Transverse colon (tissue), 4 donors: ENCODE results near the gene WDR27. TPM values are rescaled to one million over a fixed set of nuclear protein-coding genes. Genes with fewer than 3 reads are reported as not detected.

ENCODE experiments used
- DNase-seq: peaks from one replicate; pipeline ENCODE4 v3.0.0-alpha.2; 2019
- H3K27ac ChIP-seq, 4 donors: fragments of 200-600 bp; sonication (generic); 2 replicates each; pipeline ENCODE4 v1.5.1; 2016 to 2018; ENCODE audit warnings: inconsistent platforms in 4 of 4
- H3K27me3 ChIP-seq: fragments of 200-600 bp; sonication (generic); 2 replicates; pipeline ENCODE4 v1.5.1; 2017; ENCODE audit warnings: inconsistent platforms
- H3K36me3 ChIP-seq, 4 donors: fragments of 200-600 bp; sonication (generic); 2 replicates each; pipeline ENCODE4 v1.5.1; 2017 to 2019; ENCODE audit warnings: inconsistent platforms in 4 of 4
- H3K4me1 ChIP-seq, 4 donors: fragments of 200-600 bp; sonication (generic); 2 replicates each; pipeline ENCODE4 v1.5.1; 2017 to 2020; ENCODE audit warnings: inconsistent platforms in 4 of 4
- H3K4me3 ChIP-seq, 4 donors: fragments of 200-600 bp; sonication (generic); 1 replicate in 1 of 4; 2 replicates in 3 of 4; pipeline versions ENCODE4 v1.5.1 to v1.6.1; 2017 to 2019; ENCODE audit warnings: inconsistent platforms in 4 of 4
- H3K9me3 ChIP-seq, 2 donors: fragments of 200-600 bp; sonication (generic); 2 replicates each; pipeline ENCODE4 v1.5.1; 2017 to 2019; ENCODE audit warnings: inconsistent platforms in 2 of 2
- EP300 ChIP-seq: sonication (generic); formaldehyde crosslinking; IDR thresholded peaks from one replicate; pipeline ENCODE4 v1.6.1; 2017; ENCODE audit warnings: antibody characterized with exemption, low read depth
- POLR2A ChIP-seq: fragments of 450-650 bp; IDR thresholded peaks from one replicate; pipeline ENCODE4 v1.6.1; 2016; ENCODE audit warnings: antibody characterized with exemption, mild to moderate bottlenecking, moderate library complexity
- POLR2AphosphoS5 ChIP-seq, 3 donors: sonication (generic); formaldehyde crosslinking; IDR thresholded peaks; one replicate each; pipeline ENCODE4 v1.6.1; 2016; ENCODE audit warnings: antibody characterized with exemption in 3 of 3
- WGBS, 2 donors: methylation state at CpG; one replicate each; pipeline ENCODE4 v1.1.5; 2018; ENCODE audit warnings: low coverage in 1 of 2; 5-methylcytosine and 5-hydroxymethylcytosine counted together
- in situ Hi-C, 4 donors: fragments of 200-750 bp; cut with MboI; loops; one replicate each; pipeline versions ENCODE4 v1.15.0 to v1.15.1; 2017; ENCODE audit warnings: low sequenced_read_pairs in 3 of 4, low pct_ligation_motif_present in 1 of 4, low pct_unique_long_range_greater_than_20kb in 1 of 4
- intact Hi-C: fragments of 100-400 bp; cut with DNase I; formaldehyde crosslinking; loops from one replicate; pipeline ENCODE4 v1.15.1; 2023; ENCODE audit warnings: low total_unique reads
- total RNA-seq, 4 donors: library from RNA; depleted of rRNA; stranded (reverse); fragments of >200 nt; gene quantifications; one replicate each; pipeline ENCODE4 v1.1.0, GENCODE V29; 2016
- TF ChIP-seq, protein P1 (sequence below), 5 experiments: fragments of 200-600 bp in 3 of 5; fragments of 450-650 bp in 2 of 5; sonication (generic) in 3 of 5; IDR thresholded peaks; 1 replicate in 2 of 5; 2 replicates in 3 of 5; pipeline ENCODE4 v1.5.1; 2016 to 2017; ENCODE audit warnings: antibody characterized with exemption in 5 of 5, inconsistent platforms in 3 of 5, mild to moderate bottlenecking in 2 of 5, moderate library complexity in 1 of 5

The WDR27 gene
- total RNA-seq, 4 donors from 2014 or later = 44.9 to 75.0 (median 57.0) TPM

DNA sequence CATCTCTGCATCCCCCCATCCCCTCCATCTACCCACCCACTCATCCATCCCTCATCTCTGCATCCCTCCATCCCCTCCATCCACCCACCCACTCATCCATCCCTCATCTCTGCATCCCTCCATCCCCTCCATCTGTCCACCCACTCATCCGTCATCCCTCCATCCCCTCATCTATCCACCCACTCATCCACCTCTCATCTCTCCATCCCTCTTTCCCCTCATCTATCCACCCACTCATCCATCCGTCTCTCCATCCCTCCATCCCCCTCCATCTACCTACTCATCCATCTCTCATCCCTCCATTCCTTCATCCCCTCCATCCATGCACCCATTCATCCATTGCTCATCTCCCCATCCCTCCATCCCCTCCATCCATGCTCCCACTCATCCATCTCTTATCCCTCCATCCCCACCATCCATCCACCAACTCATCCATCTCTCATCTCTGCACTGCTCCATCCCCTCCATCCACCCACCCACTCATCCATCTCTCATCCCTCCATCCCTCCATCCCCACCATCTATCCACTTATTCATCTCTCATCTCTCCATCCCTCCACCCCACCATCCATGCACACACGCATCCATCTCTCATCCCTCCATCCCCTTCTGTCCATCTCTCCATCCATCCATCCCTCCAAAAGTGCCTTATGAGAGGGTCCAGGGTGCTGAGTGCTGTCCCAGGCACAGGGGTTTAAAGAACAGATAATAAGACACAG, 51.4 kb downstream of the WDR27 start:
- Histone ChIP-seq H3K27me3 (no peaks in the 10 kb centered on the region), H3K36me3 (no peaks in the 10 kb centered on the region), H3K4me1 (peaks cover 0 to 3% (median 0%) of the 10 kb centered on the region in 4 donors), H3K27ac (no peak overlapping the region), H3K4me3 (no peak overlapping the region), H3K9me3 (no peaks in the 10 kb centered on the region)
- WGBS, 2 donors = 91 to 93% methylated on average over 2 to 3 of the region's 3 CpGs
- no peak for DNase-seq
- in situ Hi-C loops (no loop called here), intact Hi-C loops (no loop called here)
- TF ChIP-seq POLR2AphosphoS5 (IDR thresholded peaks at IDR 0.05) = no peak
- TF ChIP-seq, protein P1, sequence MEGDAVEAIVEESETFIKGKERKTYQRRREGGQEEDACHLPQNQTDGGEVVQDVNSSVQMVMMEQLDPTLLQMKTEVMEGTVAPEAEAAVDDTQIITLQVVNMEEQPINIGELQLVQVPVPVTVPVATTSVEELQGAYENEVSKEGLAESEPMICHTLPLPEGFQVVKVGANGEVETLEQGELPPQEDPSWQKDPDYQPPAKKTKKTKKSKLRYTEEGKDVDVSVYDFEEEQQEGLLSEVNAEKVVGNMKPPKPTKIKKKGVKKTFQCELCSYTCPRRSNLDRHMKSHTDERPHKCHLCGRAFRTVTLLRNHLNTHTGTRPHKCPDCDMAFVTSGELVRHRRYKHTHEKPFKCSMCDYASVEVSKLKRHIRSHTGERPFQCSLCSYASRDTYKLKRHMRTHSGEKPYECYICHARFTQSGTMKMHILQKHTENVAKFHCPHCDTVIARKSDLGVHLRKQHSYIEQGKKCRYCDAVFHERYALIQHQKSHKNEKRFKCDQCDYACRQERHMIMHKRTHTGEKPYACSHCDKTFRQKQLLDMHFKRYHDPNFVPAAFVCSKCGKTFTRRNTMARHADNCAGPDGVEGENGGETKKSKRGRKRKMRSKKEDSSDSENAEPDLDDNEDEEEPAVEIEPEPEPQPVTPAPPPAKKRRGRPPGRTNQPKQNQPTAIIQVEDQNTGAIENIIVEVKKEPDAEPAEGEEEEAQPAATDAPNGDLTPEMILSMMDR (IDR thresholded peaks at IDR 0.05) = no peak

DNA sequence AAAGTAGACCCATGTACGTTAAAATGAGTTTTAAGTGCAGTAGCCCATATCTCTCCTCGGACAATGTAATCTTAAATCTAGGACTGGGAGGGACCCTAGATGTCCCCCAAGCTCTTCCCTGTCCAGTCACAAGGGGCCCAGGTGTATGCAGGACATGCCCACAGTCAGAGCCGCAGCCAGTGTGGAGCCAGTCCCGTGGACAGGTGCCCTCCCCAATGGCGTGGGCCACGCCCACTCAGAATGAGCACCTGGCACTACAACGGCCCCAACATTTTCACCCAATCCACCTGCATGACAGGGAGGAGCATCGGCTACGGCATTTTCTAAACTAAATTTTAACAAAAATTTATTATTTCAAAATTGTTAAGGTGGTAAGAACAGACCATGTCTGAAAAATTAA, 53.2 kb downstream of the WDR27 start:
- in situ Hi-C loops = no loop called here
- H3K4me3 ChIP-seq = no peak overlapping the region
- H3K27ac ChIP-seq = no peak overlapping the region
- no peaks in the 10 kb centered on the region for H3K9me3 ChIP-seq
- DNase-seq = no peak
- 85 to 100% methylated on average over 2 to 9 of the region's 9 CpGs for WGBS, 2 donors
- H3K36me3 ChIP-seq = no peaks in the 10 kb centered on the region
- H3K27me3 ChIP-seq = no peaks in the 10 kb centered on the region
- H3K4me1 ChIP-seq = no peaks in the 10 kb centered on the region
- no peak for TF ChIP-seq POLR2AphosphoS5 (IDR thresholded peaks at IDR 0.05)
- TF ChIP-seq, protein P1 (IDR thresholded peaks at IDR 0.05) = no peak
- no peak for TF ChIP-seq EP300
- no peak for TF ChIP-seq POLR2A
- intact Hi-C loops = no loop called here

DNA sequence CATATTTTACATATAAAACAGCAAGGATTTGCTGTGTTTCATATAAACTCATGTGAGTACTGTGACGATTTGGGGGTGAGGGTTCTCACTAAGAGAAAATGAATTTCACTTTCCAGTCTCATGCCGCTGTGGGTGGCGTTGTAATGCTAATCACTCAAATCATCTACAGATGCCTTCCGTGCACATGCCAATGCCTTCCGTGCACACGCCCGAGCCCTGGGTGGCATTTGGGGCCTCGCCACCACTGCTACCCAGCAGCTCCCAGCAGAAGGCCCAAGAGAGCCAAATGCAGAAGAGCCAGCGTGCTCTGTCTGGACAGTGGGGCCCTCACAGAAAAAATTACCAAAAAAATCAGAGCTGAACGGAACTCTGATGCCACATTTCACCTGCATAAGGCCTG, 53.7 kb downstream of the WDR27 start:
- Histone ChIP-seq H3K36me3 (no peaks in the 10 kb centered on the region), H3K27me3 (no peaks in the 10 kb centered on the region), H3K9me3 (no peaks in the 10 kb centered on the region), H3K4me1 (no peaks in the 10 kb centered on the region), H3K4me3 (no peak overlapping the region), H3K27ac (no peak overlapping the region)
- intact Hi-C loops (no loop called here), in situ Hi-C loops (no loop called here)
- no peak for DNase-seq
- TF ChIP-seq EP300 (no peak), POLR2AphosphoS5 (IDR thresholded peaks at IDR 0.05) (no peak), POLR2A (no peak)
- TF ChIP-seq, protein P1 (IDR thresholded peaks at IDR 0.05) = no peak
- WGBS, 2 donors = 93 to 94% methylated on average over 2 to 10 of the region's 10 CpGs

DNA sequence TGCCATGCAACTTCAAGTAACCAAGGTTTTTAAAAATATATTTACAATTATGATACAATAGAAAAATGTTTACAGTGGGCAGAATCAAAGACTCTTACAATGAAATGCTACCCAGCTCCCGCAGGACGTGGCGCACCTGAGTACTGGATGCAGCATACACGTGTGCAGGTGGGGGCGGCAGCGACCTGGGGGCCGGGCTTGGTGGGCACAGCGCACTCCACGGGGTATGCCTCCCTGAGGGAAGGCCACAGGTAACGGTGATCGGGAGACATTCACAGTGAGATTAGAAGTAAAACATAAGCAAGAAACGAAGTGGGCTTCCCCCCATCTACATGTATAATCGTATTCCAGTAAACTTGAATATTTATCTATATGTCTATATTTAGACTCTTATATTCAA, 54.2 kb downstream of the WDR27 start:
- Histone ChIP-seq H3K27ac (no peak overlapping the region), H3K9me3 (no peaks in the 10 kb centered on the region), H3K27me3 (no peaks in the 10 kb centered on the region), H3K36me3 (no peaks in the 10 kb centered on the region), H3K4me3 (no peak overlapping the region), H3K4me1 (no peaks in the 10 kb centered on the region)
- intact Hi-C loops = no loop called here
- no peak for DNase-seq
- WGBS, 2 donors = 92 to 98% methylated on average over 10 to 13 of the region's 13 CpGs
- TF ChIP-seq POLR2A = no peak
- in situ Hi-C loops = no loop called here
